SK-N-SH (cell line): ENCODE results near the gene SLC12A7. TPM values are rescaled to one million over a fixed set of nuclear protein-coding genes. Genes with fewer than 3 reads are reported as not detected.

Source experiments
- CTCF ChIA-PET: fragments of 300-600, 350-600 bp; formaldehyde crosslinking; extraction: SDS; loops from one replicate; lab custom pipeline; 2021; lab: Yijun Ruan, JAX
- POLR2A ChIA-PET: fragments of 350-600 bp; sonication (Branson Sonifier 250); formaldehyde crosslinking; extraction: SDS; loops from one replicate; lab custom pipeline; 2020; ENCODE audit warnings: antibody characterized with exemption, inconsistent platforms; lab: Yijun Ruan, JAX
- DNase-seq: peaks from one replicate; pipeline ENCODE4 v3.0.0; 2012
- H2AFZ ChIP-seq: fragments of 200-600 bp; sonication (generic); 2 replicates; pipeline ENCODE4 v1.8.1; 2016; ENCODE audit warnings: antibody characterized with exemption, mild to moderate bottlenecking, low read depth
- H3F3A ChIP-seq: fragments of 200-600 bp; sonication (generic); replicated peaks from 2 replicates; pipeline ENCODE3; 2016; ENCODE audit warnings: antibody characterized with exemption, mild to moderate bottlenecking; ENCODE audit not compliant: insufficient read depth
- H3K27ac ChIP-seq, 2 experiments: fragments of 200-500 bp in 1 of 2; fragments of 200-600 bp in 1 of 2; sonication (Bioruptor generic) in 1 of 2; sonication (generic), shearing (Covaris generic) in 1 of 2; 2 replicates each; pipeline versions ENCODE4 v1.5.1 to v1.6.1; 2014 to 2016; ENCODE audit warnings: low read depth in 2 of 2, inconsistent platforms in 1 of 2, low read length in 1 of 2, mild to moderate bottlenecking in 1 of 2, mixed read lengths in 1 of 2
- H3K27me3 ChIP-seq: fragments of 200-600 bp; sonication (generic), shearing (Covaris generic); 2 replicates; pipeline ENCODE4 v1.6.1; 2016; ENCODE audit warnings: mixed run types; ENCODE audit not compliant: insufficient read depth
- H3K36me3 ChIP-seq, 2 experiments: fragments of 200-500 bp in 1 of 2; fragments of 200-600 bp in 1 of 2; sonication (Bioruptor generic) in 1 of 2; sonication (generic) in 1 of 2; replicated peaks in 1 of 2; 2 replicates each; pipeline versions ENCODE3 to v1.5.1; 2014 to 2016; ENCODE audit warnings: low read length in 1 of 2, mild to moderate bottlenecking in 1 of 2; ENCODE audit not compliant: insufficient read depth in 2 of 2, control insufficient read depth in 1 of 2
- H3K4me1 ChIP-seq, 2 experiments: fragments of 200-500 bp in 1 of 2; fragments of 200-600 bp in 1 of 2; sonication (Bioruptor generic) in 1 of 2; sonication (generic), shearing (Covaris generic) in 1 of 2; 2 replicates each; pipeline versions ENCODE4 v1.5.1 to v1.6.1; 2014 to 2016; ENCODE audit warnings: low read depth in 1 of 2, low read length in 1 of 2, mixed run types in 1 of 2; ENCODE audit not compliant: insufficient read depth in 2 of 2, control insufficient read depth in 1 of 2
- H3K4me2 ChIP-seq: fragments of 200-600 bp; sonication (generic), shearing (Covaris generic); 2 replicates; pipeline ENCODE4 v1.6.1; 2017; ENCODE audit warnings: mixed run types
- H3K4me3 ChIP-seq, 2 experiments: fragments of 200-500 bp in 1 of 2; fragments of 200-600 bp in 1 of 2; sonication (Bioruptor generic) in 1 of 2; sonication (generic), shearing (Covaris generic) in 1 of 2; 2 replicates each; pipeline versions ENCODE4 v1.5.1 to v1.8.1; 2014 to 2016; ENCODE audit warnings: low read depth in 2 of 2, inconsistent platforms in 1 of 2, low read length in 1 of 2, mild to moderate bottlenecking in 1 of 2, mixed read lengths in 1 of 2, moderate library complexity in 1 of 2
- H3K79me2 ChIP-seq: fragments of 200-600 bp; sonication (generic); 2 replicates; pipeline ENCODE4 v1.8.1; 2017; ENCODE audit warnings: mild to moderate bottlenecking; ENCODE audit not compliant: insufficient read depth
- H3K9ac ChIP-seq: fragments of 200-600 bp; sonication (generic); 2 replicates; pipeline ENCODE4 v1.6.1; 2017; ENCODE audit warnings: mixed run types
- H3K9me2 ChIP-seq: fragments of 200-600 bp; sonication (generic); 2 replicates; pipeline ENCODE4 v1.6.1; 2017; ENCODE audit warnings: mixed run types
- H3K9me3 ChIP-seq: fragments of 200-600 bp; sonication (generic); 2 replicates; pipeline ENCODE4 v1.6.1; 2017; ENCODE audit warnings: mixed run types, mild to moderate bottlenecking, moderate library complexity
- H4K20me1 ChIP-seq: fragments of 200-600 bp; sonication (generic); 2 replicates; pipeline ENCODE4 v1.6.1; 2017; ENCODE audit warnings: mild to moderate bottlenecking, mixed run types; ENCODE audit not compliant: insufficient read depth
- CHD2 ChIP-seq: fragments of 150-350 bp; IDR thresholded peaks from 2 replicates; pipeline ENCODE4 v1.6.1; 2018; ENCODE audit warnings: low read length; ENCODE audit not compliant: partially characterized antibody
- CTCF ChIP-seq: fragments of 200-600 bp; sonication (generic); IDR thresholded peaks from 2 replicates; pipeline ENCODE4 v1.6.1; 2017; ENCODE audit warnings: antibody characterized with exemption, mild to moderate bottlenecking, moderate library complexity
- EP300 ChIP-seq, 2 experiments: IDR thresholded peaks; 2 replicates each; pipeline versions ENCODE4 v1.4.0 to v1.6.1; 2012; ENCODE audit warnings: borderline replicate concordance in 1 of 2, low read depth in 1 of 2, low read length in 1 of 2
- EZH2phosphoT487 ChIP-seq: fragments of 200-600 bp; sonication (generic); IDR thresholded peaks from 2 replicates; pipeline ENCODE4 v1.6.1; 2017; ENCODE audit warnings: low read depth, mixed run types, mild to moderate bottlenecking, antibody characterized with exemption, moderate library complexity, borderline replicate concordance
- FOSL2 ChIP-seq: IDR thresholded peaks from 2 replicates; pipeline ENCODE4 v1.4.0; 2012; ENCODE audit warnings: low read depth, mild to moderate bottlenecking, moderate library complexity, borderline replicate concordance
- FOXM1 ChIP-seq: IDR thresholded peaks from 2 replicates; pipeline ENCODE4 v1.4.0; 2012; ENCODE audit warnings: low read depth, mild to moderate bottlenecking
- IRF3 ChIP-seq: fragments of 150-350 bp; IDR thresholded peaks from 2 replicates; pipeline ENCODE4 v1.6.1; 2016; ENCODE audit warnings: mild to moderate bottlenecking, low read depth, low read length
- MEF2A ChIP-seq: IDR thresholded peaks from 2 replicates; pipeline ENCODE4 v1.4.0; 2012; ENCODE audit warnings: low read depth, borderline replicate concordance
- MXI1 ChIP-seq: IDR thresholded peaks from 2 replicates; pipeline ENCODE4 v1.6.1; 2012; ENCODE audit warnings: mild to moderate bottlenecking, low read depth, low read length, improper control_type of control experiment
- NFIC ChIP-seq: IDR thresholded peaks from 2 replicates; pipeline ENCODE4 v1.4.0; 2012; ENCODE audit warnings: borderline replicate concordance
- NRF1 ChIP-seq: IDR thresholded peaks from 2 replicates; pipeline ENCODE4 v1.6.1; 2012; ENCODE audit warnings: low read depth, mild to moderate bottlenecking, low read length
- POLR2AphosphoS5 ChIP-seq: IDR thresholded peaks from 2 replicates; pipeline ENCODE4 v1.6.1; 2012; ENCODE audit warnings: low read depth, low read length
- RAD21 ChIP-seq: IDR thresholded peaks from 2 replicates; pipeline ENCODE4 v1.6.1; 2012; ENCODE audit warnings: mild to moderate bottlenecking, low read length
- SMC3 ChIP-seq: IDR thresholded peaks from 2 replicates; pipeline ENCODE4 v1.6.1; 2012; ENCODE audit warnings: low read depth, low read length, improper control_type of control experiment
- TCF12 ChIP-seq: IDR thresholded peaks from 2 replicates; pipeline ENCODE4 v1.4.0; 2012
- TEAD4 ChIP-seq: IDR thresholded peaks from 2 replicates; pipeline ENCODE4 v1.4.0; 2012; ENCODE audit warnings: mild to moderate bottlenecking, borderline replicate concordance; ENCODE audit not compliant: insufficient read depth
- USF1 ChIP-seq: IDR thresholded peaks from 2 replicates; pipeline ENCODE4 v1.4.0; 2012; ENCODE audit warnings: low read depth, borderline replicate concordance
- USF2 ChIP-seq: fragments of 150-350 bp; IDR thresholded peaks from 2 replicates; pipeline ENCODE4 v1.6.1; 2017; ENCODE audit warnings: antibody characterized with exemption, low read length, low read depth, borderline replicate concordance
- YY1 ChIP-seq: IDR thresholded peaks from 2 replicates; pipeline ENCODE4 v1.4.0; 2012; ENCODE audit warnings: low read depth, mild to moderate bottlenecking
- ZBTB33 ChIP-seq: IDR thresholded peaks from 2 replicates; pipeline ENCODE4 v1.4.0; 2012; ENCODE audit warnings: low read depth, borderline replicate concordance
- WGBS: methylation state at CpG from one replicate; pipeline ENCODE4 v1.1.6; 2017; ENCODE audit warnings: low lambda C conversion rate; 5-methylcytosine and 5-hydroxymethylcytosine counted together
- polyA plus RNA-seq, 3 experiments: library from polyadenylated mRNA; depleted of rRNA; stranded (reverse); fragments of >200 nt; gene quantifications; 2 replicates each; pipeline ENCODE4 v1.2.3, GENCODE V29; 2012

The SLC12A7 gene
- polyA plus RNA-seq, 1 of the 3 experiments (the other 2 are of a cell fraction), result 2.6 TPM

GRCh38 chr5:1123418-1124147, 11.7 kb upstream of the SLC12A7 start (continued):
- TF ChIP-seq CTCF (no peak), POLR2AphosphoS5 (no peak), YY1 (no peak), SMC3 (no peak), TEAD4 (no peak), USF1 (no peak), MEF2A (no peak), NFIC (no peak)

GRCh38 chr5:1122511-1123294, 10.8 kb upstream of the SLC12A7 start:
- WGBS, result 85% methylated on average over 29 of the region's 34 CpGs
- Histone ChIP-seq H3K36me3 (no peaks in the 10 kb centered on the region), H3K4me3 (no peak overlapping the region), H3K27me3 (peaks cover 4% of the 10 kb centered on the region; the same call in 1 of the 2 replicates), H3K9ac (no peak overlapping the region), H2AFZ (no peak overlapping the region), H3F3A (no peaks in the 10 kb centered on the region), H4K20me1 (no peaks in the 10 kb centered on the region), H3K27ac (no peak overlapping the region), H3K4me2 (no peak overlapping the region), H3K9me2 (no peaks in the 10 kb centered on the region), H3K4me1 (peaks cover 0 to 34% of the 10 kb centered on the region in 2 experiments; a peak in 2 of 4 replicates), H3K79me2 (no peaks in the 10 kb centered on the region), H3K9me3 (no peaks in the 10 kb centered on the region)
- CTCF ChIA-PET, result interaction anchor here (0.9 to 3.0 kb wide), 6 partner anchors 18 to 199 kb away, joined by 3 to 14 read pairs (median 7); partner anchors contain the start of gene NKD2
- POLR2A ChIA-PET, result no interaction called here
- DNase-seq, result no peak
- TF ChIP-seq ZBTB33, result no peak
- TF ChIP-seq RAD21, result no peak
- no peak for TF ChIP-seq CTCF
- no peak for TF ChIP-seq FOXM1
- no peak for TF ChIP-seq FOSL2
- TF ChIP-seq IRF3, result no peak
- no peak for TF ChIP-seq EP300 (IDR thresholded peaks at IDR 0.05; ENCODE audit: borderline replicate concordance in 1 of 2, low read depth in 1 of 2, low read length in 1 of 2)
- TF ChIP-seq MEF2A, result no peak
- TF ChIP-seq EZH2phosphoT487, result no peak
- TF ChIP-seq CHD2, result no peak
- no peak for TF ChIP-seq NRF1
- TF ChIP-seq USF2, result no peak
- no peak for TF ChIP-seq MXI1
- TF ChIP-seq SMC3, result no peak
- no peak for TF ChIP-seq POLR2AphosphoS5
- no peak for TF ChIP-seq TCF12
